ENCODE results near the gene GPX3. TPM values are rescaled to one million over a fixed set of nuclear protein-coding genes. Genes with fewer than 3 reads are reported as not detected.

The GPX3 gene
- total and polyA plus RNA-seq, 2 experiments from 2014 or later: 40.9 to 69.9 TPM

- Histone ChIP-seq H3K36me3 (replicated peaks; ENCODE audit: insufficient read depth, low read depth) (no peaks in the 10 kb centered on the region), H4K20me1 (ENCODE audit: insufficient read depth, poor library complexity, severe bottlenecking) (no peaks in the 10 kb centered on the region), H3K4me2 (no peak overlapping the region), H3K9me2 (replicated peaks; ENCODE audit: insufficient read depth) (no peaks in the 10 kb centered on the region), H3K4me1 (ENCODE audit: insufficient read depth) (peaks cover 6% of the 10 kb centered on the region), H3K27me3 (no peaks in the 10 kb centered on the region), H3K27ac (no peak overlapping the region), H3K9me3 (ENCODE audit: low read depth) (no peaks in the 10 kb centered on the region), H3K79me2 (no peaks in the 10 kb centered on the region), H2AFZ (no peak overlapping the region), H3K4me3 (no peak overlapping the region)
- peak; percentile 88 for DNase-seq (ENCODE audit: low spot score)
- WGBS (ENCODE audit: low lambda C conversion rate, missing lambda C conversion rate): 62% methylated on average over 6 of the region's 6 CpGs
- TF ChIP-seq EZH2 (IDR thresholded peaks at IDR 0.05; ENCODE audit: borderline replicate concordance) (no peak), CTCF (IDR thresholded peaks at IDR 0.05; ENCODE audit: poor library complexity) (peak; percentile 79)
Observed at GRCh38 chr5:151051066-151051930, 30.9 kb downstream of the GPX3 start.

GRCh38 chr5:151051931-151052608 is 31.7 kb downstream of the GPX3 start:
- no peaks in the 10 kb centered on the region for H3K9me2 ChIP-seq (replicated peaks; ENCODE audit: insufficient read depth)
- no peak for TF ChIP-seq EZH2 (IDR thresholded peaks at IDR 0.05; ENCODE audit: borderline replicate concordance)
- no peak for TF ChIP-seq EZH2phosphoT487 (IDR thresholded peaks at IDR 0.05; ENCODE audit: low read depth, severe bottlenecking, unreplicated experiment)
- no peaks in the 10 kb centered on the region for H3K27me3 ChIP-seq
- no peaks in the 10 kb centered on the region for H3K9me3 ChIP-seq (ENCODE audit: low read depth)
- H3K79me2 ChIP-seq: no peaks in the 10 kb centered on the region
- H3K4me3 ChIP-seq: no peak overlapping the region
- peaks cover 6% of the 10 kb centered on the region for H3K4me1 ChIP-seq (ENCODE audit: insufficient read depth)
- H2AFZ ChIP-seq: no peak overlapping the region
- H4K20me1 ChIP-seq (ENCODE audit: insufficient read depth, poor library complexity, severe bottlenecking): no peaks in the 10 kb centered on the region
- H3K27ac ChIP-seq: no peak overlapping the region
- 94% methylated on average over 10 of the region's 10 CpGs for WGBS (ENCODE audit: low lambda C conversion rate, missing lambda C conversion rate)
- no peak overlapping the region for H3K4me2 ChIP-seq
- no peak for DNase-seq (ENCODE audit: low spot score)
- H3K36me3 ChIP-seq (replicated peaks; ENCODE audit: insufficient read depth, low read depth): no peaks in the 10 kb centered on the region

GRCh38 chr5:151052836-151053235 is 32.4 kb downstream of the GPX3 start:
- H3K27ac ChIP-seq: no peak overlapping the region
- 91% methylated on average over 3 of the region's 3 CpGs for WGBS (ENCODE audit: low lambda C conversion rate, missing lambda C conversion rate)

More at GRCh38 chr5:151052836-151053235, 32.4 kb downstream of the GPX3 start:
- Histone ChIP-seq H3K36me3 (replicated peaks; ENCODE audit: insufficient read depth, low read depth) (no peaks in the 10 kb centered on the region), H3K79me2 (no peaks in the 10 kb centered on the region), H3K9me3 (ENCODE audit: low read depth) (no peaks in the 10 kb centered on the region), H3K27me3 (no peaks in the 10 kb centered on the region), H3K9me2 (replicated peaks; ENCODE audit: insufficient read depth) (no peaks in the 10 kb centered on the region), H3K4me1 (ENCODE audit: insufficient read depth) (peaks cover 6% of the 10 kb centered on the region), H4K20me1 (ENCODE audit: insufficient read depth, poor library complexity, severe bottlenecking) (no peaks in the 10 kb centered on the region), H3K4me3 (no peak overlapping the region), H2AFZ (no peak overlapping the region), H3K4me2 (no peak overlapping the region)
- TF ChIP-seq EZH2 (IDR thresholded peaks at IDR 0.05; ENCODE audit: borderline replicate concordance) (no peak), EZH2phosphoT487 (IDR thresholded peaks at IDR 0.05; ENCODE audit: low read depth, severe bottlenecking, unreplicated experiment) (no peak), CTCF (IDR thresholded peaks at IDR 0.05; ENCODE audit: poor library complexity) (no peak)
- DNase-seq (ENCODE audit: low spot score): no peak

Data from hepatocyte (in vitro differentiated cells).